B cell (primary cell): ENCODE measurements around the gene SNX10. TPM values are rescaled to one million over a fixed set of nuclear protein-coding genes. Genes with fewer than 3 reads are reported as not detected.

Experiments
- ATAC-seq: fragments of 200-7000 bp; cut with Tn5 transposase; one replicate; pipeline ENCODE4 v1.10.0; 2021; ENCODE audit warnings: low read depth, mild to moderate bottlenecking, moderate number of reproducible peaks, moderate library complexity
- CTCF ChIA-PET: fragments of 350-600 bp; sonication (Branson Sonifier 250); formaldehyde crosslinking; loops from one replicate; lab custom pipeline; 2021; ENCODE audit warnings: antibody characterized with exemption, inconsistent platforms; lab: Charles Lee
- POLR2A ChIA-PET: fragments of 350-600 bp; sonication (Branson Sonifier 250); formaldehyde crosslinking; loops from one replicate; lab custom pipeline; 2021; ENCODE audit warnings: antibody characterized with exemption; lab: Charles Lee
- DNase-seq: peaks from one replicate; pipeline ENCODE4 v3.0.0; 2013
- H2AFZ ChIP-seq: 2 replicates; pipeline ENCODE4 v1.6.1; 2012; ENCODE audit warnings: mild to moderate bottlenecking, low read depth, low read length; ENCODE audit not compliant: insufficient read depth, poor library complexity, severe bottlenecking
- H3K27ac ChIP-seq, 2 donors: 1 replicate in 1 of 2; 2 replicates in 1 of 2; pipeline ENCODE4 v1.5.1; 2012 to 2013; ENCODE audit warnings: low read length in 2 of 2, mild to moderate bottlenecking in 2 of 2, moderate library complexity in 1 of 2
- H3K27me3 ChIP-seq, 4 experiments: fragments of 200-600 bp in 1 of 4; sonication (generic) in 1 of 4; replicated peaks in 1 of 4; 1 replicate in 2 of 4; 2 replicates in 2 of 4; pipeline versions ENCODE4 v1.6.1 to v1.7.0; 2013 to 2016; ENCODE audit warnings: low read length in 3 of 4, mild to moderate bottlenecking in 2 of 4, mixed read lengths in 1 of 4, moderate library complexity in 1 of 4; ENCODE audit not compliant: insufficient read depth in 4 of 4, control insufficient read depth in 3 of 4; ENCODE audit errors: control extremely low read depth in 1 of 4
- H3K36me3 ChIP-seq, 2 experiments: replicated peaks in 1 of 2; 1 replicate in 1 of 2; 2 replicates in 1 of 2; pipeline versions ENCODE4 v1.6.1 to v1.7.1; 2013; ENCODE audit warnings: low read length in 1 of 2; ENCODE audit not compliant: insufficient read depth in 2 of 2, control insufficient read depth in 1 of 2; ENCODE audit errors: control extremely low read depth in 1 of 2, extremely low read depth in 1 of 2
- H3K4me1 ChIP-seq, 2 donors: fragments of 200-600 bp in 1 of 2; sonication (generic) in 1 of 2; 1 replicate in 1 of 2; 2 replicates in 1 of 2; pipeline versions ENCODE4 v1.5.1 to v1.6.1; 2013 to 2017; ENCODE audit warnings: low read length in 2 of 2; ENCODE audit not compliant: control insufficient read depth in 2 of 2, insufficient read depth in 2 of 2
- H3K4me2 ChIP-seq: replicated peaks from 2 replicates; pipeline ENCODE3; 2012; ENCODE audit warnings: mild to moderate bottlenecking, low read depth, low read length; ENCODE audit not compliant: poor library complexity, severe bottlenecking
- H3K4me3 ChIP-seq, 5 experiments: fragments of 200-600 bp in 1 of 5; sonication (generic) in 1 of 5; 1 replicate in 3 of 5; 2 replicates in 2 of 5; pipeline versions ENCODE4 v1.5.1 to v1.7.0; 2011 to 2016; ENCODE audit warnings: low read length in 4 of 5, mild to moderate bottlenecking in 4 of 5, low read depth in 2 of 5, control low read depth in 1 of 5, moderate library complexity in 1 of 5; ENCODE audit not compliant: insufficient read depth in 1 of 5; ENCODE audit errors: control extremely low read depth in 1 of 5, extremely low read depth in 1 of 5
- H3K79me2 ChIP-seq: fragments of 200-600 bp; sonication (generic); one replicate; pipeline ENCODE4 v1.6.0; 2016; ENCODE audit warnings: low read length; ENCODE audit not compliant: control insufficient read depth, insufficient read depth
- H3K9ac ChIP-seq: fragments of 200-600 bp; sonication (generic); 2 replicates; pipeline ENCODE4 v1.6.1; 2017; ENCODE audit warnings: mild to moderate bottlenecking, low read length, moderate library complexity
- H3K9me3 ChIP-seq, 3 donors: one replicate each; pipeline versions ENCODE4 v1.6.1 to v1.7.1; 2013; ENCODE audit warnings: low read length in 2 of 3; ENCODE audit not compliant: control insufficient read depth in 2 of 3, insufficient read depth in 1 of 3; ENCODE audit errors: control extremely low read depth in 1 of 3
- H4K20me1 ChIP-seq: 2 replicates; pipeline ENCODE4 v1.6.0; 2012; ENCODE audit warnings: mild to moderate bottlenecking, low read length; ENCODE audit not compliant: insufficient read depth, control insufficient read depth, poor library complexity, severe bottlenecking
- H3K27ac Mint-ChIP-seq: one replicate; pipeline ENCODE4 v1.8.0; 2021; ENCODE audit warnings: mixed read lengths
- H3K27me3 Mint-ChIP-seq: one replicate; pipeline ENCODE4 v1.8.0; 2021; ENCODE audit warnings: mixed read lengths
- H3K4me1 Mint-ChIP-seq: one replicate; pipeline ENCODE4 v1.8.0; 2021; ENCODE audit warnings: mixed read lengths
- H3K4me3 Mint-ChIP-seq: one replicate; pipeline ENCODE4 v1.8.0; 2021; ENCODE audit warnings: mixed read lengths
- H3K9me3 Mint-ChIP-seq: one replicate; pipeline ENCODE4 v1.8.0; 2022; ENCODE audit warnings: mixed read lengths; ENCODE audit not compliant: insufficient read depth
- EZH2 ChIP-seq: IDR thresholded peaks from 2 replicates; pipeline ENCODE4 v1.6.1; 2012; ENCODE audit warnings: borderline replicate concordance, low read depth, mild to moderate bottlenecking, moderate library complexity, low read length; ENCODE audit not compliant: insufficient read depth, poor library complexity, severe bottlenecking
- WGBS: methylation state at CpG from one replicate; pipeline ENCODE4 v1.1.5; 2013; ENCODE audit warnings: missing lambda C conversion rate; ENCODE audit not compliant: insufficient coverage; 5-methylcytosine and 5-hydroxymethylcytosine counted together
- intact Hi-C: fragments of 100-400 bp; cut with micrococcal nuclease; formaldehyde crosslinking; loops from one replicate; pipeline ENCODE4 v1.10.0; 2022
- polyA plus RNA-seq: library from polyadenylated mRNA; depleted of rRNA; stranded (reverse); fragments of >200 nt; gene quantifications from 2 replicates; pipeline ENCODE4 v1.2.3, GENCODE V29; 2012
- total RNA-seq, 2 donors: library from RNA; stranded (reverse); fragments of 120-200 nt in 1 of 2; gene quantifications; 1 replicate in 1 of 2; 2 replicates in 1 of 2; pipeline versions ENCODE4 v1.2.3 to v1.2.4, GENCODE V29; 2013 to 2022
- TF ChIP-seq, protein P1 (sequence below): fragments of 200-600 bp; IDR thresholded peaks from one replicate; pipeline ENCODE4 v1.8.0; 2022; ENCODE audit warnings: antibody characterized with exemption, mild to moderate bottlenecking

Gene SNX10
- total and polyA plus RNA-seq, 2 donors (not counting 1 experiment from before 2014, with no cell fraction given), result 26.5 to 29.2 TPM

DNA sequence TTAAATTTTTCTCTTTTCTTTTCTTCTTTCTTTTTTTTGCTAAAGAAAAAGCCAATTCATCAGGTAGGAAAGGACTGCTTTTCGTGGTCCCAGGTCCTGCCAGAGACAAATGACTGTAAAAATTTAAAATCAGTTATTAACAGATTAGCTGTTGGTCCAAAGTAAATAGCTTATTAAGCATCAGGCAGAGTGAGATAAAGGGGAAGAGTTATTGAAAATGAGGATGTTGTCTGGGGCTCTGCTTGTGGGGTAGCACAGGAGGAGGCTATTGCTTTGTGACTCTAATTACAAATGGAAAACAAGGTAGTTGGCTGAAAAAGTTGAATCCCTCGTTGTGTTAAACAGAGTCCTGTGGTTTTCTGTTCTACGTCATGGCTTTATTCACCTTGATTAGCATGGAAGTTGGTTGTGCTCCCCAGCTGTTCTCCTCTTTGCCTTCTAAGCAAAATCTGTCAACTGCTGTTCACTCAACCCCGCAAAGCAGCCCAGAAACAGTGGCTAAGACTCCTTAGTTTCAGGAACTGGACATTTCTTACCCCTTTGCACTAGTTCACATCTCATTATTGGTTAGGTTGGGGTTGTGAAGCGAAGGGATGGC lies 128.9 kb downstream of the SNX10 start:
- H3K4me1 ChIP-seq, result no peaks in the 10 kb centered on the region
- H3K9ac ChIP-seq, result no peak overlapping the region
- H3K4me2 ChIP-seq, result no peak overlapping the region
- no peaks in the 10 kb centered on the region for H3K36me3 ChIP-seq
- no peak overlapping the region for H3K4me3 ChIP-seq
- peaks cover 0 to 2% (median 0%) of the 10 kb centered on the region in 4 experiments for H3K27me3 ChIP-seq
- peaks cover 8% of the 10 kb centered on the region for H3K4me1 Mint-ChIP-seq
- H3K4me3 Mint-ChIP-seq, result no peak overlapping the region
- H3K9me3 ChIP-seq, result no peaks in the 10 kb centered on the region
- DNase-seq (no peak), ATAC-seq (no peak)
- no peaks in the 10 kb centered on the region for H3K27me3 Mint-ChIP-seq
- no peaks in the 10 kb centered on the region for H3K9me3 Mint-ChIP-seq
- CTCF ChIA-PET, result no interaction called here
- H3K27ac Mint-ChIP-seq, result no peak overlapping the region
- WGBS, result 29% methylated on average over 3 of the region's 5 CpGs
- intact Hi-C loops, result no loop called here
- no peak overlapping the region for H2AFZ ChIP-seq
- no peak for TF ChIP-seq EZH2
- TF ChIP-seq, protein P1, sequence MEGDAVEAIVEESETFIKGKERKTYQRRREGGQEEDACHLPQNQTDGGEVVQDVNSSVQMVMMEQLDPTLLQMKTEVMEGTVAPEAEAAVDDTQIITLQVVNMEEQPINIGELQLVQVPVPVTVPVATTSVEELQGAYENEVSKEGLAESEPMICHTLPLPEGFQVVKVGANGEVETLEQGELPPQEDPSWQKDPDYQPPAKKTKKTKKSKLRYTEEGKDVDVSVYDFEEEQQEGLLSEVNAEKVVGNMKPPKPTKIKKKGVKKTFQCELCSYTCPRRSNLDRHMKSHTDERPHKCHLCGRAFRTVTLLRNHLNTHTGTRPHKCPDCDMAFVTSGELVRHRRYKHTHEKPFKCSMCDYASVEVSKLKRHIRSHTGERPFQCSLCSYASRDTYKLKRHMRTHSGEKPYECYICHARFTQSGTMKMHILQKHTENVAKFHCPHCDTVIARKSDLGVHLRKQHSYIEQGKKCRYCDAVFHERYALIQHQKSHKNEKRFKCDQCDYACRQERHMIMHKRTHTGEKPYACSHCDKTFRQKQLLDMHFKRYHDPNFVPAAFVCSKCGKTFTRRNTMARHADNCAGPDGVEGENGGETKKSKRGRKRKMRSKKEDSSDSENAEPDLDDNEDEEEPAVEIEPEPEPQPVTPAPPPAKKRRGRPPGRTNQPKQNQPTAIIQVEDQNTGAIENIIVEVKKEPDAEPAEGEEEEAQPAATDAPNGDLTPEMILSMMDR, result no peak
- H4K20me1 ChIP-seq, result no peaks in the 10 kb centered on the region
- no peaks in the 10 kb centered on the region for H3K79me2 ChIP-seq
- POLR2A ChIA-PET, result no interaction called here
- no peak overlapping the region for H3K27ac ChIP-seq

DNA sequence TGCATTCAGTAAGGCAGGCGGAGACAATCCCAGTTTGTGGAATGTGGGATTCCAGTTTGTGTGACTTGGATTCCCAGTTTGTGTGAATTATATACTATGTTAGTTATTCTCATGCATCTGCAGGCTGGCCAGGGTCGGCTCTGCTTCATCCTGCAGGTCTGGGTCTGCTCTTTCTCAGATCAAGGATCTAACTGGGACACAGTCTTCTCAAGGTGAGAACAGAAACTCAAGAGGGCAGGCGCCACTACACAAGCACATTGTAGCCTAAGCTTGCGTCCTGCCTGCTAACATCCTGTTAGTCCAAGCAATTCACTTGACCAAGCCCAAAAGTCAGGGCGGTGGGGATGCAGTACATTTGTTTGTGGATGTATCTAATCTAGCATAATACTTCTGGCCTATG lies 131.1 kb downstream of the SNX10 start:
- H3K27ac Mint-ChIP-seq, result no peak overlapping the region
- 91% methylated on average over 4 of the region's 5 CpGs for WGBS
- H3K27ac ChIP-seq, result no peak overlapping the region
- H3K4me1 ChIP-seq, result no peaks in the 10 kb centered on the region
- DNase-seq (no peak), ATAC-seq (no peak)
- no peaks in the 10 kb centered on the region for H3K36me3 ChIP-seq
- ChIA-PET CTCF (interaction anchor here (1.6 kb wide), 1 partner anchor 53 kb away, joined by 3 read pairs; no protein-coding TSS in a partner anchor), POLR2A (interaction anchor here (0.6 kb wide), 1 partner anchor 87 kb away, joined by 5 read pairs; no protein-coding TSS in a partner anchor)
- peaks cover 0 to 2% (median 0%) of the 10 kb centered on the region in 4 experiments for H3K27me3 ChIP-seq
- no peaks in the 10 kb centered on the region for H3K9me3 Mint-ChIP-seq
- no peaks in the 10 kb centered on the region for H3K79me2 ChIP-seq
- H3K4me1 Mint-ChIP-seq, result peaks cover 8% of the 10 kb centered on the region
- no peak overlapping the region for H2AFZ ChIP-seq
- no peak overlapping the region for H3K4me3 ChIP-seq
- no peaks in the 10 kb centered on the region for H3K27me3 Mint-ChIP-seq
- intact Hi-C loops, result no loop called here
- H3K9ac ChIP-seq, result no peak overlapping the region
- no peak overlapping the region for H3K4me2 ChIP-seq
- no peak overlapping the region for H3K4me3 Mint-ChIP-seq
- no peaks in the 10 kb centered on the region for H3K9me3 ChIP-seq
- TF ChIP-seq, protein P1, result no peak
- TF ChIP-seq EZH2, result no peak
- H4K20me1 ChIP-seq, result no peaks in the 10 kb centered on the region
